ENCODE measurements around the gene OR52K1.
"Not testable (repeated sequence)": the region's sequence is repeated elsewhere in the genome, so short reads cannot be mapped to it uniquely, and the experiment has no call there.

The OR52K1 gene

GRCh38 chr11:4491405-4491804 lies 9.0 kb downstream of the OR52K1 start:
- not testable (repeated sequence) for DNase-seq (ENCODE audit: low read depth in 1 of 2, low spot score in 1 of 2)

- no peak for DNase-seq (ENCODE audit: low read depth in 1 of 2, low spot score in 1 of 2)
Observed at GRCh38 chr11:4491878-4492606, 9.6 kb downstream of the OR52K1 start.

GRCh38 chr11:4493480-4493818 lies 11.0 kb downstream of the OR52K1 start:
- DNase-seq (ENCODE audit: low read depth in 1 of 2, low spot score in 1 of 2) = no peak

GRCh38 chr11:4495487-4495886 lies 13.0 kb downstream of the OR52K1 start:
- no peak for DNase-seq (ENCODE audit: low read depth in 1 of 2, low spot score in 1 of 2)

- DNase-seq (ENCODE audit: low read depth in 1 of 2, low spot score in 1 of 2) = no peak
Observed at GRCh38 chr11:4495986-4496385, 13.5 kb downstream of the OR52K1 start.

GRCh38 chr11:4496557-4497248 lies 14.3 kb downstream of the OR52K1 start:
- no peak for DNase-seq (ENCODE audit: low read depth in 1 of 2, low spot score in 1 of 2)

GRCh38 chr11:4508886-4509285 lies 26.4 kb downstream of the OR52K1 start:
- no peak for DNase-seq (ENCODE audit: low read depth in 1 of 2, low spot score in 1 of 2)

- DNase-seq (ENCODE audit: low read depth in 1 of 2, low spot score in 1 of 2) = no peak
Observed at GRCh38 chr11:4511282-4512245, 29.1 kb downstream of the OR52K1 start.

GRCh38 chr11:4514196-4514595 lies 31.8 kb downstream of the OR52K1 start:
- no peak for DNase-seq (ENCODE audit: low read depth in 1 of 2, low spot score in 1 of 2)

- no peak for DNase-seq (ENCODE audit: low read depth in 1 of 2, low spot score in 1 of 2)
Observed at GRCh38 chr11:4522339-4522738, 39.9 kb downstream of the OR52K1 start.

GRCh38 chr11:4522752-4523151 lies 40.3 kb downstream of the OR52K1 start:
- DNase-seq (ENCODE audit: low read depth in 1 of 2, low spot score in 1 of 2) = no peak

GRCh38 chr11:4523666-4524065 lies 41.2 kb downstream of the OR52K1 start:
- DNase-seq (ENCODE audit: low read depth in 1 of 2, low spot score in 1 of 2) = no peak

- DNase-seq (ENCODE audit: low read depth in 1 of 2, low spot score in 1 of 2) = no peak
Observed at GRCh38 chr11:4527926-4528325, 45.5 kb downstream of the OR52K1 start.

GRCh38 chr11:4531686-4532085 lies 49.2 kb downstream of the OR52K1 start:
- not testable (repeated sequence) for DNase-seq (ENCODE audit: low read depth in 1 of 2, low spot score in 1 of 2)

GRCh38 chr11:4539603-4540219 lies 57.3 kb downstream of the OR52K1 start:
- peak; percentile 6 to 13 for DNase-seq (ENCODE audit: low read depth in 1 of 2, low spot score in 1 of 2)

- DNase-seq (ENCODE audit: low read depth in 1 of 2, low spot score in 1 of 2) = no peak
Observed at GRCh38 chr11:4541071-4541470, 58.6 kb downstream of the OR52K1 start.
